KG1 (cell line): ENCODE measurements around the gene PDE6A.
A peak's percentile ranks its signal among the peaks of the same experiment; 100 is the strongest.

Experiments used
- DNase-seq: peaks from one replicate; lab custom pipeline; 2025; lab: John Stamatoyannopoulos, UW

PDE6A gene

GRCh38 chr5:149836451-149837139, 108.0 kb downstream of the PDE6A start:
- DNase-seq, result no peak

GRCh38 chr5:149834246-149834855, 110.2 kb downstream of the PDE6A start:
- DNase-seq, result no peak

GRCh38 chr5:149833116-149833827, 111.3 kb downstream of the PDE6A start:
- no peak for DNase-seq

GRCh38 chr5:149832636-149833035, 112.0 kb downstream of the PDE6A start:
- no peak for DNase-seq

GRCh38 chr5:149831492-149831891, 113.1 kb downstream of the PDE6A start:
- no peak for DNase-seq

GRCh38 chr5:149830579-149830978, 114.0 kb downstream of the PDE6A start:
- DNase-seq, result no peak

- DNase-seq, result no peak
Measured at GRCh38 chr5:149829954-149830353, 114.6 kb downstream of the PDE6A start.

GRCh38 chr5:149828161-149829011, 116.2 kb downstream of the PDE6A start:
- peak; percentile 60 for DNase-seq

- no peak for DNase-seq
Measured at GRCh38 chr5:149827546-149827945, 117.0 kb downstream of the PDE6A start.

- no peak for DNase-seq
Measured at GRCh38 chr5:149827086-149827485, 117.5 kb downstream of the PDE6A start.

GRCh38 chr5:149826574-149826973, 118.0 kb downstream of the PDE6A start:
- DNase-seq, result no peak

GRCh38 chr5:149824846-149825245, 119.7 kb downstream of the PDE6A start:
- DNase-seq, result no peak

- no peak for DNase-seq
Measured at GRCh38 chr5:149824120-149824519, 120.5 kb downstream of the PDE6A start.

- DNase-seq, result no peak
Measured at GRCh38 chr5:149823375-149823774, 121.2 kb downstream of the PDE6A start.

- no peak for DNase-seq
Measured at GRCh38 chr5:149822301-149822700, 122.3 kb downstream of the PDE6A start.

GRCh38 chr5:149820536-149821510, 123.8 kb downstream of the PDE6A start:
- no peak for DNase-seq

- DNase-seq, result no peak
Measured at GRCh38 chr5:149820012-149820411, 124.6 kb downstream of the PDE6A start.

GRCh38 chr5:149818116-149818515, 126.5 kb downstream of the PDE6A start:
- DNase-seq, result no peak

GRCh38 chr5:149817539-149818060, 127.0 kb downstream of the PDE6A start:
- DNase-seq, result no peak

- DNase-seq, result no peak
Measured at GRCh38 chr5:149816661-149817060, 127.9 kb downstream of the PDE6A start.

- no peak for DNase-seq
Measured at GRCh38 chr5:149811453-149811852, 133.1 kb downstream of the PDE6A start.
